Activated T-cell treated with anti-CD3 and anti-CD28 coated beads, Interleukin-2, amount 50 U/mL, for 72 hours (primary cell): ENCODE measurements around the gene NTHL1. TPM values are rescaled to one million over a fixed set of nuclear protein-coding genes. Genes with fewer than 3 reads are reported as not detected.
"Not testable (repeated sequence)": the region's sequence is repeated elsewhere in the genome, so short reads cannot be mapped to it uniquely, and the experiment has no call there.

Experiments used
- ATAC-seq, 2 donors: fragments of 150-1000 bp; cut with Tn5 transposase; replicated peaks in 1 of 2; 2 replicates each; pipeline ENCODE4 v1.10.0; 2021; ENCODE audit warnings: moderate library complexity in 2 of 2, mild to moderate bottlenecking in 1 of 2
- DNase-seq, 2 donors: peaks; one replicate each; pipeline ENCODE4 v3.0.0; 2021 to 2022; ENCODE audit warnings: mixed read lengths in 1 of 2
- H3K27ac Mint-ChIP-seq: one replicate; pipeline ENCODE4 v1.8.0; 2022; ENCODE audit warnings: mild to moderate bottlenecking, moderate library complexity, mixed read lengths
- H3K27me3 Mint-ChIP-seq: one replicate; pipeline ENCODE4 v1.8.0; 2022; ENCODE audit warnings: low read depth, mixed read lengths
- H3K36me3 Mint-ChIP-seq, 2 donors: one replicate each; pipeline ENCODE4 v1.8.0; 2022; ENCODE audit warnings: mixed read lengths in 2 of 2, mild to moderate bottlenecking in 1 of 2; ENCODE audit not compliant: insufficient read depth in 2 of 2
- H3K4me1 Mint-ChIP-seq: one replicate; pipeline ENCODE4 v1.8.0; 2022; ENCODE audit warnings: low read depth, mixed read lengths
- H3K4me3 Mint-ChIP-seq, 2 donors: one replicate each; pipeline ENCODE4 v1.8.0; 2022; ENCODE audit warnings: mild to moderate bottlenecking in 2 of 2, mixed read lengths in 2 of 2, moderate library complexity in 2 of 2
- H3K9me3 Mint-ChIP-seq, 2 donors: one replicate each; pipeline ENCODE4 v1.8.0; 2022; ENCODE audit warnings: mixed read lengths in 2 of 2
- total RNA-seq, 2 donors: library from RNA; stranded (reverse); gene quantifications; one replicate each; pipeline ENCODE4 v1.2.3, GENCODE V29; 2022

The NTHL1 gene
- total RNA-seq, 2 donors from 2014 or later = 13.2 to 21.0 TPM

DNA sequence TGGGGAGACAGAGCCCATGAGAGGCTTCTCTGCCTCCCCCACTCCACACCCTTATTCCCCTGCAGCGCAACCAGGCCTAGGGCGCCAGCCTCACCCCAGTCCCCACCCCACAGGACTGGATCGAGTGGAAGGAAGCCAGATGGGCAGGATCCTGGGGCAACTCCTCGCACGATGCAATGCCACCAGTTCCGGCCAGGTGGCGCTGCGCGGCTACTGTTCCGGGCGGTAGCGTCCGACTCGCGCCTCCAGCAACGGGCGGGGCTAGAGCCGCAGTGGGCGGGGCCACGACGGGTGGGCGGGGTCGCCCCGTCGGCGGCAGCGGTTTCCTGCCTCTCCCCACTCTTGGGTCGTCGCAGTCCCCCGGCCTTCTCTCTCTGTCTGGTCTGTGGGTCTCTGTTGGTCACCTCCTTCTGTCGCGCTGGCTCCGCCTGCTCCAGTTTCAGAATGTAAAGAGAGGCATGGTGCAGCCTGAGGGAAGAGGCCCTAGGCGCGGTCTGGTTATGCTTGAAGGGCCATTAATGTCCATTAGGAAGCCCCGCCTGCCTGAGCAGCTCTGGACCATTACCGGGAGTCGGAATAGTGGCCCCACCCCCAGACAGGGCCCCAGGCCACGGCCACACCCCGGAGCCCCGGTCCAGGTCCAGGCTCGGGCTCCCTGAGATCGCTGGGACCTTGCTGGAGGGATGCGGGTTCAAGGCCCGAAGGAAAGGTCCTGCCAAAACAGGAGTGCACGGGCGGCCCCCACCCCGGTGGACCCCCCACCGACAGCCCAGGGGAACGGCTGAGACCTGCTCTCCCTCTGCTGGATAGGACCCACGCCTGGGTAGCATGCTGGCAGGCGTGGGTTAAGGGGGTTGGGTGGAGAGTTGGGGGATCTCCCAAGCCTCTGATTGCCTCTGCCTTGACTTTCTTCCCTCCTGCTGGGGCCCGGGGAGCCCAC, 24.3 kb downstream of the NTHL1 start:
- H3K27me3 Mint-ChIP-seq = peaks cover 49% of the 10 kb centered on the region
- peak; percentile 75 to 78 for ATAC-seq
- no peak overlapping the region for H3K27ac Mint-ChIP-seq
- H3K9me3 Mint-ChIP-seq = no peaks in the 10 kb centered on the region
- H3K36me3 Mint-ChIP-seq = no peaks in the 10 kb centered on the region
- peaks cover 19% of the 10 kb centered on the region for H3K4me1 Mint-ChIP-seq
- DNase-seq = peak; percentile 93 to 98
- H3K4me3 Mint-ChIP-seq = peak overlapping the region; percentile 79 to 87

DNA sequence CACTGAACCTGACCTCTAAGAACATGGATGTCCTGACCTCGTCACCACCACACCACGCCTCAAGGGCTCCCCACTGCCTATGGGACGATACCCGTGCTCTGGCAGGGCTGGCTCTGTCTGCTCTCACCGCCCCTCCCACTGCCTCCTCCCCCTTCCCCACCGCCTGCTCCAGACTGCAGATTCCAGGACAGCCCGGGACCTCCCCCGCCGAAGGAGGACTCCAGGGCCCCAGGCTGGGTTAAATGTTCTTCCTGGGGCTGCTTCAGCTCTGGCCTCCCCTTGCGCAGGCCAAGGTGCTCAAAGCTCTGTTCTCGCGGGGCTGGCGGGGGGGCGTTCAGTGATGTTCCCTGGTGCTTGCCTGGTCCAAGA, 24.9 kb downstream of the NTHL1 start:
- ATAC-seq (peak; percentile 44 to 49), DNase-seq (peak; percentile 37 to 51)
- H3K4me3 Mint-ChIP-seq = peak overlapping the region; percentile 79 to 87
- no peaks in the 10 kb centered on the region for H3K36me3 Mint-ChIP-seq
- peaks cover 19% of the 10 kb centered on the region for H3K4me1 Mint-ChIP-seq
- H3K27ac Mint-ChIP-seq = no peak overlapping the region
- no peaks in the 10 kb centered on the region for H3K9me3 Mint-ChIP-seq
- peaks cover 48% of the 10 kb centered on the region for H3K27me3 Mint-ChIP-seq

DNA sequence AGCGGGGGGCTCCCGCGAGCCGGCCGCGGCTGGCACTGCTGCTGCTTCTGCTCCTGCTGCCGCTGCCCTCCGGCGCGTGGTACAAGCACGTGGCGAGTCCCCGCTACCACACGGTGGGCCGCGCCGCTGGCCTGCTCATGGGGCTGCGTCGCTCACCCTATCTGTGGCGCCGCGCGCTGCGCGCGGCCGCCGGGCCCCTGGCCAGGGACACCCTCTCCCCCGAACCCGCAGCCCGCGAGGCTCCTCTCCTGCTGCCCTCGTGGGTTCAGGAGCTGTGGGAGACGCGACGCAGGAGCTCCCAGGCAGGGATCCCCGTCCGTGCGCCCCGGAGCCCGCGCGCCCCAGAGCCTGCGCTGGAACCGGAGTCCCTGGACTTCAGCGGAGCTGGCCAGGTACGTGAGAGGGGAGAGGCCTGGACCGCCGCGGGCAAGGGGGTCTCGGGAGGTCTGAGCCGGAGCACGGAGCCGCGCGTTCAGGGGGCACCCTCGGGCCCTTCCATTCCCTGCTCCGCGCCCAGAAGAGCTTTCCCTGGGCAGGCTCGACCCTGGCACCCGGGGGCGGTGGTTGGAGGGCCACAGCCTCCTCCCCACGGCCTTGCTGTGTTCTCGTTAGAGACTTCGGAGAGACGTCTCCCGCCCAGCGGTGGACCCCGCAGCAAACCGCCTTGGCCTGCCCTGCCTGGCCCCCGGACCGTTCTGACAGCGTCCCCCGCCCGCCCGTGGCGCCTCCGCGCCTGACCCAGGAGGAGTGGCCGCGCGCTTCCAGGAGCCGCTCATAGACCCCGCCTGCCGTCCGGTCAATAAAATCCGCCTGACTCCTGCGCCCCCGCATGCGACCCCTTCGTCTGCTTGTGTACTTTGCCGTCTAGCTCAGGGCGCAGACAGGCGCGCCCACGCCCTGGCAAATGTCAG, 27.5 kb downstream of the NTHL1 start:
- Mint-ChIP-seq H3K27me3 (peaks cover 39% of the 10 kb centered on the region), H3K9me3 (no peaks in the 10 kb centered on the region), H3K4me1 (peaks cover 19% of the 10 kb centered on the region), H3K27ac (no peak overlapping the region), H3K4me3 (peak overlapping the region; percentile 49 to 75), H3K36me3 (no peaks in the 10 kb centered on the region)
- DNase-seq (no peak), ATAC-seq (no peak)

DNA sequence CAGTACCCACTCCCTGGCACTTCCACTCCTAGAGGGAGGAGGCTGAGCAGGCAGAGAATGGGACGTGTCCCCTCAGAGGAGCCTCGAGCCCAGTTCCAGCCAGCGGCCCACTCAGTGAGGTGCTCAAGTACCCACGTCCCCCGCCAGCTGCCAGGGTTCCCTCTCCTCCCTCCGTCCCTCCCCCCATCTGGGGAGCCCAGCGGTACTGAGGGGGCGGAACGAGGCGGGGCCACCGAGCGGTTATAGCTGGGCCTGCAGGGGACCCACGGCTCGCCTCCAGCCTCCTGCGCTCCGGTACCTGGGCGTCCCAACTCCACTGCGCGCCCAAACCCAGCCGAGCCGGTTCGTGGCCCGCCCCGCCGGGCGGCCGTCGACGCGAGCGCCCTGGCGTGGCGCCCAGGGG, 28.1 kb downstream of the NTHL1 start, which contains the start of gene NPW:
TSS of gene NPW (plus strand) at position 268 of the 403 bp plus-strand sequence.
- peak; percentile 18 to 21 for ATAC-seq
- H3K9me3 Mint-ChIP-seq = no peaks in the 10 kb centered on the region
- DNase-seq = peak; percentile 37 to 57
- no peak within 1 kb of the TSS for H3K27ac Mint-ChIP-seq
- H3K36me3 Mint-ChIP-seq = no peaks in the 10 kb centered on the region
- H3K27me3 Mint-ChIP-seq = peaks cover 39% of the 10 kb centered on the region
- H3K4me1 Mint-ChIP-seq = peaks cover 19% of the 10 kb centered on the region
- peak within 1 kb of the TSS; percentile 49 to 75 for H3K4me3 Mint-ChIP-seq

DNA sequence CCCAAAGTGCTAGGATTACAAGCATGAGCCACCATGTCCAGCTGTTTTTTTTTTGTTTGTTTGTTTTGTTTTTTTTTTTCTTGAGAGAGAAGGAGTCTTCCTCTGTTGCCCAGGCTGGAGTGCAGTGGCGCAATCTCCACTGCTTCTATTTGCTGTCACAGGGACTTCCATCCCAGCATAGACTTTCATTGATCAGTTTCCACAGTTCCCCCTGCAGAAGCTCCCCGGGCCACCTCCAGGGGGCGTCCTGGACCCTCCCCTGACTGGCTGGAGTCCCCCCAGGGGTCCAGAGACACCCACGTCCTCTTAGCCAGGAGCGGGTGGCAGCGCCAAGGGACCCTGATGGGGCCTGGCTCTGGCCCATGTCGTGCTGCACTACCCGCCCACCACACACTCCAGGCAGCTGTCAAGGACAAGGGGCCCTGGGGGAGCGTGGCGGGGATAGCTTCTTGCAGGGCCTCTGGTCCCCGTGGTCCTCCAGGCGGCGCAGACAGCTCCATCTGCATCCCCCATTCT, 31.2 kb downstream of the NTHL1 start:
- H3K27ac Mint-ChIP-seq = no peak overlapping the region
- H3K36me3 Mint-ChIP-seq = no peaks in the 10 kb centered on the region
- peak; percentile 40 to 44 for DNase-seq

DNA sequence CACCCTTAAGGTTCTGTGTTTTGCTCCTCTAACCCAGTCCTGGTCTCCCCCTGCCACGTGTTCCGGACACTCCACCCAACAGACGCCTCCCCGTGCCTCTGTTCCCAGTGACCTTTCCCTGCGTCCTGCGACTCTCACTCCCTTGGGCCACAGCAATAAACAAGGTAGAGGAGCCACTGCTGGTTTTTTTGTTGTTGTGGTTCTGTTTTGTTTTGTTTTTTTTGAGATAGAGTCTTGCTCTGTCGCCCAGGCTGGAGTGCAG, 31.8 kb downstream of the NTHL1 start:
- H3K4me1 Mint-ChIP-seq = peaks cover 5% of the 10 kb centered on the region
- no peak overlapping the region for H3K27ac Mint-ChIP-seq

More for the DNA sequence above, 31.2 kb downstream of the NTHL1 start:
- Mint-ChIP-seq H3K9me3 (no peaks in the 10 kb centered on the region), H3K27me3 (peaks cover 24% of the 10 kb centered on the region), H3K4me1 (peaks cover 7% of the 10 kb centered on the region), H3K4me3 (no peak overlapping the region)
- ATAC-seq = peak; percentile 29 to 47

DNA sequence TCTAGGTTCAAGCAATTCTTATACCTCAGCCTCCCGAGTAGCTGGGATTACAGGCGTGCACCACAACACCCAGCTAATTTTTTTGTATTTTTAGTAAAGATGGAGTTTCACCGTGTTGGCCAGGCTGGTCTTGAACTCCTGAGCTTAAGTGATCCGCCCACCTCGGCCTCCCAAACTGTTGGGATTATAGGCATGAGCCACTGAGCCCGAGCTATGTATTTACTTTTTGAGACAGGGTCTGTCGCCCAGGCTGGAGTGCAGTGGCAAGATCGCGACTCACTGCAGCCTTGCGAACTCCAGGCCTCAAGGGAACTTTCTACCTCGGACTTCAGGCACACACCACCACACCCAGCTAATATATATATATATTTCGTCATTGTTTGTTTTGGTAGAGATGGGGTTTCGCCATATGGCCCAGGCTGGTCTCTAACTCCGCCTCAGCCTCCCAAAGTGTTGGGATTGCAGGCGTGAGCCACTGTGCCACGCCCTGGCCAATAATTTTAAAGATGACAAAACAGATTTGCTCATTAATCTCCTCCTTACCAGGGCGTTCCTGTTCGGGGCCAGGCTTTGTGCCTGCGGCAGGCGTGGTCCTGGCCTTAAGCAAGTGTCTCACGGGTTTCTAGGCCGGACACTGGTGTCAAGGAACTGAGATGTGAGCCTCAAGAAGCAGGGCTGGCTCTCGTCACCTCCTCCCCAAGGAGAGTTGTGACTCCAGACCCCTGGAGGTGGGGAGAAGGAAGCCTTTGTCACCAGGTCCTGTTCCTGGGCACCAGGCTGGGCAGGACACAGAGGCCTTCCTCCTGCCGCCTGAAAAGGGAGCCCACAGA, 32.3 kb downstream of the NTHL1 start:
- Mint-ChIP-seq H3K9me3 (no peaks in the 10 kb centered on the region), H3K27me3 (peaks cover 13% of the 10 kb centered on the region), H3K27ac (no peak overlapping the region), H3K4me1 (peaks cover 4% of the 10 kb centered on the region), H3K4me3 (no peak overlapping the region), H3K36me3 (no peaks in the 10 kb centered on the region)
- DNase-seq (no peak), ATAC-seq (no peak)

More for the DNA sequence above, 31.8 kb downstream of the NTHL1 start:
- no peak for ATAC-seq
- Mint-ChIP-seq H3K9me3 (no peaks in the 10 kb centered on the region), H3K36me3 (no peaks in the 10 kb centered on the region), H3K27me3 (peaks cover 18% of the 10 kb centered on the region), H3K4me3 (no peak overlapping the region)
- DNase-seq = no peak

DNA sequence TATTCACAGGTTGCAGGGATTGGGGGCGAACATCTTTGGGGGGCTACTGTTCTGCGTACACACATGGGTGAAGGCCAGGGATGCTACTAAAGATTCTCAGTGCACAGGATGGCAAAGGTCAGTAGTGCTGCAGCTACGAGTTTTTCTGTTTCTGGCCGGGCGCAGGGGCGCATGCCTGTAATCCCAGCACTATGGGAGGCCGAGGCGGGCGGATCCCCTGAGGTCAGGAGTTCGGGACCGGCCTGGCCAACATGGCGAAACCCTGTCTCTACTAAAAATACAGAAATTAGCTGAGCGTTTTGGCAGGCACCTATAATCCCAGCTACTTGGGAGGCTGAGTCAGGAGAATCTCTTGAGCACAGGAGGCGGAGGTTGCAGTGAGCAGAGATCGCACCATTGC, 34.1 kb downstream of the NTHL1 start:
- Mint-ChIP-seq H3K27ac (no peak overlapping the region), H3K9me3 (no peaks in the 10 kb centered on the region), H3K4me3 (no peak overlapping the region), H3K4me1 (peaks cover 11% of the 10 kb centered on the region), H3K27me3 (peaks cover 6% of the 10 kb centered on the region), H3K36me3 (peaks cover under 1 to 2% of the 10 kb centered on the region in 2 donors)
- DNase-seq (no peak), ATAC-seq (no peak)

DNA sequence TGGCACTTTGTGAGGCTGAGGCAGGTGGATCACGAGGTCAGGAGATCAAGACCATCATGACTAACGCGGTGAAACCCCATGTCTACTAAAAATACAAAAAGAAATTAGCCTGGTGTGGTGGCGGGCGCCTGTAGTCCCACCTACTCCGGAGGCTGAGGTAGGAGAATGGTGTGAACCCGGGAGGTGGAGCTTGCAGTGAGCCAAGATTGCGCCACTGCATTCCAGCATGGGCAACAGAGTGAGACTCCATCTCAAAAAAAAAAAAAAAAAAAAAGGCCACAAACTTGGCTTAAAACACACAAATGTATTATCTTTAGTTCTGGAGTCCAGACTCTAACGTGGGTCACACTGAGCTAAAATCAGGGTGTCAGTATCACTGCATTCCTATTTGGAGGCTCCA, 35.9 kb downstream of the NTHL1 start:
- not testable (repeated sequence) for H3K27me3 Mint-ChIP-seq, H3K27ac Mint-ChIP-seq, DNase-seq, H3K4me3 Mint-ChIP-seq, ATAC-seq, H3K36me3 Mint-ChIP-seq, H3K9me3 Mint-ChIP-seq
- H3K4me1 Mint-ChIP-seq = peaks cover 29% of the 10 kb centered on the region

DNA sequence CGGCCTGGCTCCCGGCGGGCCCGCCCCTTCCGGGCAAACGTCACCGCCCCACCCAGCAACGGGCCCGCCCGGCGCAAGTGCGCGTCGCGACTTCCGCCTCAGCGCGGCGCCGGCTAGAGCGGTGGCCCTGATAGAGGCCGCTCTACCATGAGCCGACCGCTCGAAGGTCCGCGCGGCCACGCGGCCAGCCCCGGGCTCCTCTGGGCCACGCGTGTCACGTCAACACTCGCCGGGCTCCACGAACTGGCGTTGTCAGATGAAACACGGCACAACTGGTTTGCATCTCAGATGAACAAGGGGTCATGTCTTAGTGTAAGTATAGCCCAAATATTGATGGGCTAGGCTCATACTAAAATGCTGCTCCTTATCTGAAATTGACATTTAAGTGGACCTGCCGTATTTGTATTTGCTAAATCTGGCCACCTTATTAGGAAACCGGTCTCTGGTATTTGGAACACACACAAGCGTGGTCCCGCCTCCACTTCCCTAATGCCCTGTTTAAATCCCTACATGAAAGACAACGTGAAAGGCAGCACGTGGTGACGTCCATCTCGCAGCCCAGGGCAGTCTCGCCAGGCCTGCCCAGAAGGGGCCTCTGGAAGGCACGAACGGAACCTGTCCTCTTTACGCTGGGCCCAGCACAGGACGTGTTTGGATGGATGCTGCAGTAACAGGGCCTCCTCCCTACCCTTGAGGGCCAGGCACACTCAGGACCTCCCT, 37.7 kb downstream of the NTHL1 start, which contains the start of gene ZNF598:
TSS of gene ZNF598 (minus strand) at position 31 of the 720 bp plus-strand sequence.
- H3K36me3 Mint-ChIP-seq = peaks cover 6 to 9% of the 10 kb centered on the region in 2 donors
- peak within 1 kb of the TSS; percentile 94 for H3K27ac Mint-ChIP-seq
- no peaks in the 10 kb centered on the region for H3K9me3 Mint-ChIP-seq
- H3K4me1 Mint-ChIP-seq = peaks cover 44% of the 10 kb centered on the region
- H3K4me3 Mint-ChIP-seq = peak within 1 kb of the TSS; percentile 95 to 97
- no peaks in the 10 kb centered on the region for H3K27me3 Mint-ChIP-seq
- peak; percentile 86 to 90 for DNase-seq
- peak; percentile 96 to 98 for ATAC-seq

DNA sequence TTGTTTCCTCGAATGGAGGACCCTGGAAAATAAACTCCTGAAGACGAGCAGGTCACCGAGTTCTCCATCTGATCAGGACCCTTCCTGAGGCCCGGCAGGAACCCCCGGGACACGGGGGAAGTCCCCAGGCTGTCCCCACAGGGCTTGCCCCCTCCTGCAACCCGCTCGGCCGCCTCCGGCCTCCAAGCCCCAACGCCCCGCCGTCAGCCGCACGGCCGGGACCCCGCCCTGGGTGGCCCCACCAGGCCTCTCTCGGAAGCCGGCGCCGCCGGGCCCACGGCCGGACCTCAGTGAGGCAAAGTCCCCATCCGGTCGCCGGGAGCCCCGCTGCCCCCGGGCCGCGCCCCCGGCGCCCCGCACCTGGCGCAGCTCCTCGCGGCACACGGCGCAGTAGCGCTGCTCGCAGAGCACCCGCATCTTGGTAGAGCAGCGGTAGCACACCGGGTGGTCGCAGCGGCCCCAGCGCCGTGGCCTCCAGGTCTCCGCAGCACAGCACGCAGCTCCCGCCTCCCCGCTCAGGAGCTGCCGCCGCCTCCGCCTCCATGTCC, 38.4 kb downstream of the NTHL1 start:
- peaks cover 6 to 9% of the 10 kb centered on the region in 2 donors for H3K36me3 Mint-ChIP-seq
- H3K27ac Mint-ChIP-seq = no peak overlapping the region
- H3K4me3 Mint-ChIP-seq = peak overlapping the region; percentile 95 to 96
- peaks cover 46% of the 10 kb centered on the region for H3K4me1 Mint-ChIP-seq
- H3K27me3 Mint-ChIP-seq = no peaks in the 10 kb centered on the region
- DNase-seq = peak in 1 of 2 donors; percentile 41
- H3K9me3 Mint-ChIP-seq = no peaks in the 10 kb centered on the region
- peak; percentile 31 to 45 for ATAC-seq
